GM19455 (cell line): Measurements from ENCODE around the gene NEK6.

Experiments
- ATAC-seq: cut with Tn5 transposase; IDR thresholded peaks from one replicate; pipeline ENCODE4 v1.9.1; 2021; ENCODE audit not compliant: unreplicated experiment

Gene NEK6

GRCh38 chr9:124349675-124350493, 92.1 kb downstream of the NEK6 start:
- no peak for ATAC-seq

GRCh38 chr9:124350494-124351263, 92.9 kb downstream of the NEK6 start:
- no peak for ATAC-seq

- ATAC-seq = no peak
Observed at GRCh38 chr9:124351672-124352468, 94.1 kb downstream of the NEK6 start.

GRCh38 chr9:124352616-124353015, 94.9 kb downstream of the NEK6 start:
- ATAC-seq = no peak

DNA sequence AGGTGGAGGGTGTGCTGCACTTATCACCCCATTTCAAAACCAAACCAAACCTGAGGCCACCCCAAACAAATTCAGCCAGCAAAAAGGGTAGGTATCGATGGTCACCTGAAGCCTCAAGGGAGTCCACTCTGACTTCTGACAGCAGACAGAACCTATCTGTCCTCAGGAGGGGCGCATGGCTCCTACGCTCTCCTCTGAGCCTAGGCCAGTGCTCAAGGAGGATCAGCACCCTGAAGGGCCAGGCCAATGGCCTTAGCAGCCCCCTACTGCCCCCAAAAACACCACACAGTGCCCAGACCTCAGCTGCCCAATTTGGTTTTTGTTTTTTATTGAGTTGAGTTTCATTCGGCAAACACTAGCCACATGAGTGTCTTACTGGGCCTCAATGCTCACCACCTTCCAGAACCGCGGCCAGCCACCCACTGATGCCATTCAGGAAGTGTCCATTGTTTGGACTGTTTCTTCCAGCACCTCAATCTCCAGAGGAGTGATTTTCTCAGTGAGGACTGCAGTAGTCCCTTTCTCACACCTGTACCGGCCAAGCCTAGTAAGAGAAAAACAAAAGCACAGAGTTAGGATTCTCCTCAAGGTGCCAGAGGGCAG, 95.5 kb downstream of the NEK6 start:
- no peak for ATAC-seq

DNA sequence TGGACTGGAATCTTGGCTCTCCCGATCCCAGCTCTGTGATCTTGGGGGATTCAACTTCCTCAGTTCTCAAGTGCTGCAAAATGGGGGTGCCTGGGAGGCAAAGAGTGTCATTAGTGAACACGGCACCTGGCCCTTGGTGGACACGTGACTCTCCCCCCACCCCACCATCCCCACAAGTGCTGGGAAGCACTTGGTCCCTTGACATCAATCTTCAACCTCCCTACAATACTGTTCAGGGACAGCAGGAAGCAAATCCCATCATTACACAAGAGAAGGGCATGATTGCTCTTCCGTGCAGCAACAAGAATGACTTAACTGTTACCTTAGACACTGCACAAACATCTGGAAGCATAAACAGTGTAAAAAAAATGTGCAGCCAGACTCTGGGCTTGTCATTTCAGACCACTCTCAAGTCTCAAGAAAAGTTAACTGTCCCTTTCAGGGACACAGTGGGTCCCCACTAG, 96.1 kb downstream of the NEK6 start:
- ATAC-seq = no peak

GRCh38 chr9:124354346-124355038, 96.7 kb downstream of the NEK6 start:
- no peak for ATAC-seq

GRCh38 chr9:124355039-124355940, 97.5 kb downstream of the NEK6 start:
- no peak for ATAC-seq

GRCh38 chr9:124355941-124356744, 98.4 kb downstream of the NEK6 start:
- no peak for ATAC-seq

DNA sequence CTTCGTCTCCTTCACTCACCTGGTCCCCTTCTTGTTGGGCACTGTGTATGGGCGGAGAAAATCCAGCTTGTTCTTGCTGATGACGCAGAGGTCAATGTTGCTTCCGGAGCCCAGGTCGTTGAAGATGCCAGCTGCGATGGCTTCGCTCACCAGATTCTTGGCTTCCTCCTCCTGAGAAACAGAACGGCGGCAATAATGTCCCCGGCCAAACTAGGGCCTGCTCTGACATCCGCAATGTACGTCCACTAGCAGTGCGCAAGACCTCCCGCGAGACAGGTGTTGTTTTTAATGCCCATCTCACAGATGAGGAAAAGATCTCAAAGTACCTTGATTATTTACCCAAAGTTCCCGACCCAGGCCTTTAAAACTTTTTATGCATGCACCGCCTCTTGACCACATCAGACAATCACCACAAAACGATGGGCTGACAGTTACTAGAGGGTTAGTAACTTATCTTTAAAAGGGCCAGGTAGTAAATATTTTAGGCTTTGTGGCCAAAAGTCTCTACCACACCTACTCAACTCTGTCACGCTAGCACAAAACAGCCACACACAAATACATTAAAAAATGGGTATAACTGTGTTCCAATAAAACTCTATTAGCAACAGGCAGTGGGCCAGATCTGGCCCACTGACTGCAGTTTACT, 99.1 kb downstream of the NEK6 start:
- ATAC-seq = no peak

DNA sequence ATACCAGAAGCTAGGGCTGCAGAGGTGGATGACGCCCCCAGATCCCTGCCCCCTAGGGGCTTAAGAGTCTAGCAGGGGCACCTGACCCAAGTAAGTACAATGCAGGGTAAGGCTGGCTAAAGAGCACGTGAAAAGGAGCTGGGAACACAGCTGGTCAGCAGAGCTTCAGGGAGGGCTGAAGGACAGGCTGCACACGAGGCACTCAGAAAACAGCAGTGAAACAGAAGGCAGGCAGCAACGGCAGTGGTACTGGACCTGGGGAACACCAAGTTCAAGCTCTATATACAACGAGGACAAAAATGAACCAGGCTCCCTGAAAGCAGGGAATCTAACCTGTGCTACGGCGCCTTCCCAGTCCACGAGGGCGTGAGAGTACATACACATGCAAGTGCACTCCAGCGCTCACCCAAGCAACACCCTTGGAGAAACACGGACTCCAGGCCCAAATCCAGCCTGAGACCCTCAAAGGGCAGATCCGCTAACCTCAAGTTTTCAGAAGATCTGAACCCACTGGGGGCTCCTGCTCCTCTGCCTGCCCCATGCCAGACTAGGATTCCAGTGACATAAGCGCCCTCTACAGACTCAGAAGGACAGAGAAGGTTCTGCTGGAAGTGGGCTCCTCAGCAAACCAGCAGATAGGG, 100.1 kb downstream of the NEK6 start:
- ATAC-seq = no peak

DNA sequence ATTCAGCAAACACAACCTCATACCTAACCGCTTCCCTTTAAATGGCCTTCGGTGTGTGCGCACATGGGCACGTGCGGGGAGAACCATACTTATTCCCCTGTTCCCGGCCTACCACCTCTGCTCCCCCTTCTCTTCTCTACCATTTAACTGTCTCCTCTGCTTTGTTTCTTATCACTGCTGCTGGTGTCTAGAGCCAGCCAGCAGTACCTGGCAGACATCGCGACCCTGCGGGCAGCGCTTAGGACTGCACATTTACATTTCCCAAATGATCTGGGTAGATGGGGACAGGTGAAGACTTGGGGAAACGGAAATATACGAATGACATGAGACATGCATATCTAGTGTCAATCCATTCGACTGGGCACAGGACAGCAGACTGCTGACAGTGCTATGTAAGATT, 100.9 kb downstream of the NEK6 start:
- ATAC-seq = no peak

DNA sequence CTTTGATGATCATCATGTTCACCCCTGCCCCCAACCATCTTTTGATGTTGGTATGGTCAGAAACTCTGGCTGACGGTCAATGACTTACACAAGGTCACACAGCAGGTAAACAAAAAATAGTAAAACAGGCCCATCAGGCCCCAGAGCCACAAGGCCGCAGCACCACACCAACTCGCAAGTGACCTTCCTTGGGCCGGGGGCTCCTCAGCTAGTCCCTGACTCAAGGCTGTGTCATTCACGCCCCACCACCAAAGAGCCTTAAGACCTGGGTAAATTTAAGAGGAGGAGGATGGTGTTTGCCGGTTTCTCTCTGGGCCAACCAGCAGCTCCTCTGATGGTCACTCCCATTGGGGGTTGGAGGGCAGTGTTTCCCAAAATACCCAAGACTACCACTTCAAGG, 101.7 kb downstream of the NEK6 start:
- no peak for ATAC-seq

- no peak for ATAC-seq
Observed at GRCh38 chr9:124359855-124360678, 102.3 kb downstream of the NEK6 start.

GRCh38 chr9:124361128-124361527, 103.4 kb downstream of the NEK6 start:
- no peak for ATAC-seq

DNA sequence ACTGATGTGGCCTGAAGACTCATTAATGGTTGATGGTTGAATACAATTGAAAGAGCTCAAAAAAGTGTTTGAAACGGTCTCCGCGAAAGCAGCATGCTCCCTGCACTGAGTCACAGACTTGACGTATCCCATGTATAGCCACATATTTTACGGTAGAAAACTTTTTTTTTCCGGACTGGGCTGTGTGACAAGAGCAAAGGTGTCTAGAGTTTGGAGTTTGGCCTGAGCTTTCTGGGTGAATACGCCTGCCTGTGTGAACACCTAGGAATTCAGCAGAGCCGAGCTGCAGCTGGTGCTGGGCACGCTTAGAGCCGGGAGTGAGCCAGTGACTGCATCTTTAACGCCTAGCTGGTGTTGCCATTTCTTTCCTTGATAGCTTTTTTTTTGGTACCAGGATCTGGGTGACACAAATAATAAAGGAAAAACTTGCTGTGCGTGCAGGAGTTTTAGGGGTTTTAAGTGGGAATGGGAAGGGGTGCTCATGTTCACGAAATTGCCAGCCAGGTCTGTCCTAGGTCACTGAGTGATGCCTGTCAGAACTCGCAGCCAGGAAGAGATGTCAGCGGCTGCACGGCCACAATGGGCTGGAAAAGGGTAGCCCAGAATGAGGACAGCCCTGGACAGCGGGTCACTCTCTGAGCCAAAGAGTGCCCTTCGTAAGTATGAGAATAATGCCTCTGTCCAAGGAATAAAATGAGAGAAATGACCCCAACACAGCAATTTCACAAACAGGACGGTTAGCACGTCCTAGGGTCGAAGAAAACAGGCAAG, 105.8 kb downstream of the NEK6 start:
- no peak for ATAC-seq
